HL-60 (cell line): Measurements from ENCODE around the gene TESPA1.

Source experiments
- POLR2AphosphoS5 ChIP-seq: IDR thresholded peaks from 2 replicates; pipeline ENCODE4 v1.6.1; 2012; ENCODE audit warnings: low read depth
- TF ChIP-seq, protein P1 (sequence below): IDR thresholded peaks from one replicate; pipeline ENCODE4 v1.5.1; 2011; ENCODE audit warnings: low read length, control low read depth, inconsistent platforms; ENCODE audit not compliant: insufficient read depth
- TF ChIP-seq, protein P2 (sequence below): IDR thresholded peaks from 2 replicates; pipeline ENCODE4 v1.6.1; 2012; ENCODE audit warnings: low read depth; ENCODE audit not compliant: insufficient replicate concordance

DNA sequence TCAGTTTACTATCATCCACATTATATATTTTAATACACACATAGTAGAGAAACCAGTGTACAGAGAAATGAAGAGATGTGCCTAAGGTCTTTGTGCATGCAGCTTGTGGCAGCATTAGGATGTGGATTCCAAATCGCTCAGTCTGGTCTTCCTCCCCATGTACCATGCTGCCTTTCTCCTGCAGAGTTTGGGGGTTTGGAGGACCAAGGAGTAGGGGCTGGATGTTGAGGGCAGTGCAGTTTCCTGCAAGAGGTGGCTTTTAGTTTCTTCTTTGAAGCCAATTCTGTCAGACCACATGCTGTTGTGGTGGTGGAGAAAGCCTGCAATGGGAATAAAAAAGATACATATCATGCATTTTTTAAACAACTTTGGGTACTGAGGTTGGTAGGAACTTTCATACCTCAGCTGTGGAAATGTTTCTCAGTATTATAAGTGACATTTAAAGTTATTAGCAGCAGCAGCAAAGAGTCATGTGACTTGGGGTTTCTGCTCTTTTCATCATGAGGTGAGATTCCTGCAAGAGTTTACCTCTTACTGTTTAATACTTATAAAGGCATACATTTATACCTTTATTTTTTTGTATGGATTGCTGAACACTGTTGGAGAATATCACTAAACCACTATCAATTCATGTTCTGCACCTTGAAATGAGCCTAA, 34.4 kb downstream of the TESPA1 start:
- TF ChIP-seq, protein P1, sequence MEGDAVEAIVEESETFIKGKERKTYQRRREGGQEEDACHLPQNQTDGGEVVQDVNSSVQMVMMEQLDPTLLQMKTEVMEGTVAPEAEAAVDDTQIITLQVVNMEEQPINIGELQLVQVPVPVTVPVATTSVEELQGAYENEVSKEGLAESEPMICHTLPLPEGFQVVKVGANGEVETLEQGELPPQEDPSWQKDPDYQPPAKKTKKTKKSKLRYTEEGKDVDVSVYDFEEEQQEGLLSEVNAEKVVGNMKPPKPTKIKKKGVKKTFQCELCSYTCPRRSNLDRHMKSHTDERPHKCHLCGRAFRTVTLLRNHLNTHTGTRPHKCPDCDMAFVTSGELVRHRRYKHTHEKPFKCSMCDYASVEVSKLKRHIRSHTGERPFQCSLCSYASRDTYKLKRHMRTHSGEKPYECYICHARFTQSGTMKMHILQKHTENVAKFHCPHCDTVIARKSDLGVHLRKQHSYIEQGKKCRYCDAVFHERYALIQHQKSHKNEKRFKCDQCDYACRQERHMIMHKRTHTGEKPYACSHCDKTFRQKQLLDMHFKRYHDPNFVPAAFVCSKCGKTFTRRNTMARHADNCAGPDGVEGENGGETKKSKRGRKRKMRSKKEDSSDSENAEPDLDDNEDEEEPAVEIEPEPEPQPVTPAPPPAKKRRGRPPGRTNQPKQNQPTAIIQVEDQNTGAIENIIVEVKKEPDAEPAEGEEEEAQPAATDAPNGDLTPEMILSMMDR = no peak
- TF ChIP-seq, protein P2, sequence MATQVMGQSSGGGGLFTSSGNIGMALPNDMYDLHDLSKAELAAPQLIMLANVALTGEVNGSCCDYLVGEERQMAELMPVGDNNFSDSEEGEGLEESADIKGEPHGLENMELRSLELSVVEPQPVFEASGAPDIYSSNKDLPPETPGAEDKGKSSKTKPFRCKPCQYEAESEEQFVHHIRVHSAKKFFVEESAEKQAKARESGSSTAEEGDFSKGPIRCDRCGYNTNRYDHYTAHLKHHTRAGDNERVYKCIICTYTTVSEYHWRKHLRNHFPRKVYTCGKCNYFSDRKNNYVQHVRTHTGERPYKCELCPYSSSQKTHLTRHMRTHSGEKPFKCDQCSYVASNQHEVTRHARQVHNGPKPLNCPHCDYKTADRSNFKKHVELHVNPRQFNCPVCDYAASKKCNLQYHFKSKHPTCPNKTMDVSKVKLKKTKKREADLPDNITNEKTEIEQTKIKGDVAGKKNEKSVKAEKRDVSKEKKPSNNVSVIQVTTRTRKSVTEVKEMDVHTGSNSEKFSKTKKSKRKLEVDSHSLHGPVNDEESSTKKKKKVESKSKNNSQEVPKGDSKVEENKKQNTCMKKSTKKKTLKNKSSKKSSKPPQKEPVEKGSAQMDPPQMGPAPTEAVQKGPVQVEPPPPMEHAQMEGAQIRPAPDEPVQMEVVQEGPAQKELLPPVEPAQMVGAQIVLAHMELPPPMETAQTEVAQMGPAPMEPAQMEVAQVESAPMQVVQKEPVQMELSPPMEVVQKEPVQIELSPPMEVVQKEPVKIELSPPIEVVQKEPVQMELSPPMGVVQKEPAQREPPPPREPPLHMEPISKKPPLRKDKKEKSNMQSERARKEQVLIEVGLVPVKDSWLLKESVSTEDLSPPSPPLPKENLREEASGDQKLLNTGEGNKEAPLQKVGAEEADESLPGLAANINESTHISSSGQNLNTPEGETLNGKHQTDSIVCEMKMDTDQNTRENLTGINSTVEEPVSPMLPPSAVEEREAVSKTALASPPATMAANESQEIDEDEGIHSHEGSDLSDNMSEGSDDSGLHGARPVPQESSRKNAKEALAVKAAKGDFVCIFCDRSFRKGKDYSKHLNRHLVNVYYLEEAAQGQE = no peak
- no peak for TF ChIP-seq POLR2AphosphoS5
